Calu3 (cell line): Measurements from ENCODE around the gene UTY. TPM values are rescaled to one million over a fixed set of nuclear protein-coding genes. Genes with fewer than 3 reads are reported as not detected.

Experiments
- BruUV-seq: library from RNA; stranded (reverse); fragments of 400-500 nt; replicated peaks from 2 replicates; lab custom pipeline; 2021; lab: Mats Ljungman, UMichigan
- CTCF ChIA-PET: fragments of 300-600 bp; sonication (Branson Sonifier 250); formaldehyde crosslinking; loops from one replicate; lab custom pipeline; 2022; ENCODE audit warnings: antibody characterized with exemption; lab: Charles Lee
- DNase-seq: peaks from one replicate; pipeline ENCODE4 v3.0.0; 2022
- H3K27ac Mint-ChIP-seq: one replicate; pipeline ENCODE4 v1.8.0; 2022; ENCODE audit warnings: mixed read lengths; ENCODE audit not compliant: unreplicated experiment
- H3K27me3 Mint-ChIP-seq: one replicate; pipeline ENCODE4 v1.8.0; 2022; ENCODE audit warnings: mixed read lengths; ENCODE audit not compliant: unreplicated experiment
- H3K36me3 Mint-ChIP-seq: one replicate; pipeline ENCODE4 v1.8.0; 2022; ENCODE audit warnings: mild to moderate bottlenecking, moderate library complexity, mixed read lengths; ENCODE audit not compliant: insufficient read depth, unreplicated experiment
- H3K4me1 Mint-ChIP-seq: one replicate; pipeline ENCODE4 v1.8.0; 2022; ENCODE audit warnings: mild to moderate bottlenecking, low read depth, mixed read lengths; ENCODE audit not compliant: unreplicated experiment
- H3K4me3 Mint-ChIP-seq: one replicate; pipeline ENCODE4 v1.8.0; 2022; ENCODE audit warnings: mild to moderate bottlenecking, low read depth, moderate library complexity, mixed read lengths; ENCODE audit not compliant: unreplicated experiment
- H3K9me3 Mint-ChIP-seq: one replicate; pipeline ENCODE4 v1.8.0; 2022; ENCODE audit warnings: low read depth, mixed read lengths; ENCODE audit not compliant: unreplicated experiment
- CTCF ChIP-seq: fragments of 200-600 bp; IDR thresholded peaks from one replicate; pipeline ENCODE4 v1.8.0; 2022; ENCODE audit warnings: antibody characterized with exemption; ENCODE audit not compliant: unreplicated experiment
- intact Hi-C: fragments of 100-400 bp; cut with micrococcal nuclease; formaldehyde crosslinking; loops from one replicate; pipeline ENCODE4 v1.10.0; 2022; ENCODE audit not compliant: unreplicated experiment
- total RNA-seq: library from RNA; stranded (reverse); gene quantifications from 2 replicates; pipeline ENCODE4 v1.2.3, GENCODE V29; 2022

The UTY gene
- total RNA-seq, 1 experiment from 2014 or later, result not detected

GRCh38 chrY:13474997-13475396 is 4.8 kb downstream of the UTY start:
- Mint-ChIP-seq H3K4me1 (no peaks in the 10 kb centered on the region), H3K27me3 (no peaks in the 10 kb centered on the region), H3K9me3 (no peaks in the 10 kb centered on the region), H3K4me3 (no peak overlapping the region), H3K36me3 (no peaks in the 10 kb centered on the region), H3K27ac (no peak overlapping the region)
- BruUV-seq, result no TSS peak
- DNase-seq, result no peak
- TF ChIP-seq CTCF, result no peak
- CTCF ChIA-PET, result no interaction called here
- intact Hi-C loops, result no loop called here

- TF ChIP-seq CTCF, result no peak
- H3K27me3 Mint-ChIP-seq, result no peaks in the 10 kb centered on the region
- H3K36me3 Mint-ChIP-seq, result no peaks in the 10 kb centered on the region
- BruUV-seq, result no TSS peak
- CTCF ChIA-PET, result no interaction called here
- H3K9me3 Mint-ChIP-seq, result no peaks in the 10 kb centered on the region
- intact Hi-C loops, result no loop called here
- H3K27ac Mint-ChIP-seq, result no peak overlapping the region
- no peaks in the 10 kb centered on the region for H3K4me1 Mint-ChIP-seq
- no peak for DNase-seq
- H3K4me3 Mint-ChIP-seq, result no peak overlapping the region
Measured at GRCh38 chrY:13451572-13451971, 28.3 kb downstream of the UTY start.

- Mint-ChIP-seq H3K9me3 (no peaks in the 10 kb centered on the region), H3K27me3 (no peaks in the 10 kb centered on the region), H3K4me3 (no peak overlapping the region), H3K27ac (no peak overlapping the region), H3K4me1 (no peaks in the 10 kb centered on the region), H3K36me3 (no peaks in the 10 kb centered on the region)
- CTCF ChIA-PET, result no interaction called here
- BruUV-seq, result no TSS peak
- no peak for DNase-seq
- intact Hi-C loops, result no loop called here
- TF ChIP-seq CTCF, result no peak
Measured at GRCh38 chrY:13450596-13451130, 29.2 kb downstream of the UTY start.

GRCh38 chrY:13445566-13445965 is 34.3 kb downstream of the UTY start:
- CTCF ChIA-PET, result no interaction called here
- intact Hi-C loops, result no loop called here
- no peak for TF ChIP-seq CTCF
- no TSS peak for BruUV-seq
- Mint-ChIP-seq H3K27ac (no peak overlapping the region), H3K4me3 (no peak overlapping the region), H3K27me3 (no peaks in the 10 kb centered on the region), H3K9me3 (no peaks in the 10 kb centered on the region), H3K4me1 (no peaks in the 10 kb centered on the region), H3K36me3 (no peaks in the 10 kb centered on the region)
- no peak for DNase-seq
